Panc1 (cell line): Measurements from ENCODE around the gene SLIT3. TPM values are rescaled to one million over a fixed set of nuclear protein-coding genes. Genes with fewer than 3 reads are reported as not detected.

Experiments used
- ATAC-seq: fragments of 200-7000 bp; cut with Tn5 transposase; 2 replicates; pipeline ENCODE4 v1.9.1; 2020; ENCODE audit warnings: mild to moderate bottlenecking, moderate library complexity
- BruUV-seq: library from RNA; stranded (reverse); fragments of 400-500 nt; replicated peaks from 2 replicates; lab custom pipeline; 2021; lab: Mats Ljungman, UMichigan
- CTCF ChIA-PET: fragments of 300-600 bp; sonication (Branson Sonifier 250); formaldehyde crosslinking; loops from one replicate; lab custom pipeline; 2022; ENCODE audit warnings: antibody characterized with exemption; lab: Charles Lee
- POLR2A ChIA-PET: fragments of 300-600 bp; sonication (Branson Sonifier 250); formaldehyde crosslinking; loops from one replicate; lab custom pipeline; 2022; ENCODE audit warnings: antibody characterized with exemption; lab: Charles Lee
- DNase-seq: peaks from one replicate; pipeline ENCODE4 v3.0.0-alpha.2; 2010; ENCODE audit warnings: low read depth, low spot score
- H3K27ac ChIP-seq: 2 replicates; pipeline ENCODE4 v1.5.1; 2011; ENCODE audit warnings: mild to moderate bottlenecking, low read length, inconsistent platforms
- H3K27me3 ChIP-seq: fragments of 200-500 bp; sonication (Bioruptor generic); 2 replicates; pipeline ENCODE4 v1.6.0; 2014; ENCODE audit warnings: low read length, inconsistent platforms; ENCODE audit not compliant: control insufficient read depth, insufficient read depth
- H3K36me3 ChIP-seq: fragments of 200-500 bp; sonication (Bioruptor generic); 2 replicates; pipeline ENCODE4 v1.5.1; 2014; ENCODE audit warnings: inconsistent platforms, mild to moderate bottlenecking, low read length, moderate library complexity; ENCODE audit not compliant: control insufficient read depth, insufficient read depth
- H3K4me1 ChIP-seq: 2 replicates; pipeline ENCODE4 v1.5.1; 2011; ENCODE audit warnings: inconsistent platforms, mild to moderate bottlenecking, low read length, moderate library complexity; ENCODE audit not compliant: control insufficient read depth, insufficient read depth
- H3K4me3 ChIP-seq, 2 experiments: 2 replicates each; pipeline ENCODE4 v1.5.1; 2011 to 2012; ENCODE audit warnings: low read depth in 2 of 2, low read length in 2 of 2, mild to moderate bottlenecking in 2 of 2, inconsistent platforms in 1 of 2, moderate library complexity in 1 of 2
- H3K9me3 ChIP-seq: fragments of 200-500 bp; sonication (Bioruptor generic); 2 replicates; pipeline ENCODE4 v1.5.1; 2014; ENCODE audit warnings: low read depth, mild to moderate bottlenecking, inconsistent platforms, low read length, moderate library complexity; ENCODE audit not compliant: control insufficient read depth, insufficient read depth
- CTCF ChIP-seq: fragments of 450-650 bp; IDR thresholded peaks from 2 replicates; pipeline ENCODE4 v1.5.1; 2017; ENCODE audit warnings: mild to moderate bottlenecking
- POLR2AphosphoS5 ChIP-seq: IDR thresholded peaks from 2 replicates; pipeline ENCODE4 v1.6.1; 2012; ENCODE audit warnings: mild to moderate bottlenecking, low read depth, low read length, moderate library complexity
- REST ChIP-seq, 2 experiments: IDR thresholded peaks; 2 replicates each; pipeline ENCODE4 v1.6.1; 2011 to 2012; ENCODE audit warnings: low read depth in 2 of 2, control low read depth in 1 of 2, low read length in 1 of 2, mild to moderate bottlenecking in 1 of 2, moderate library complexity in 1 of 2; ENCODE audit not compliant: insufficient read depth in 1 of 2
- SIN3A ChIP-seq: IDR thresholded peaks from 2 replicates; pipeline ENCODE4 v1.6.1; 2012; ENCODE audit warnings: low read depth, mild to moderate bottlenecking, low read length, moderate library complexity, borderline replicate concordance; ENCODE audit not compliant: insufficient read depth
- TCF7L2 ChIP-seq: IDR thresholded peaks from 2 replicates; pipeline ENCODE4 v1.6.1; 2011; ENCODE audit warnings: mild to moderate bottlenecking, low read depth, low read length, inconsistent platforms
- in situ Hi-C: cut with HindIII; loops from 2 replicates; pipeline ENCODE4 v1.10.0; 2016; ENCODE audit warnings: low sequenced_read_pairs, low pct_unique_long_range_greater_than_20kb
- intact Hi-C: fragments of 100-400 bp; cut with micrococcal nuclease; formaldehyde crosslinking; loops from one replicate; pipeline ENCODE4 v1.10.0; 2022; ENCODE audit not compliant: unreplicated experiment
- total RNA-seq: library from RNA; stranded (reverse); gene quantifications from one replicate; pipeline ENCODE4 v1.2.1, GENCODE V29; 2021; ENCODE audit not compliant: unreplicated experiment

SLIT3 gene
- total RNA-seq, 1 experiment from 2014 or later = 26.4 TPM

GRCh38 chr5:169036079-169036805, 264.7 kb downstream of the SLIT3 start:
- Histone ChIP-seq H3K36me3 (no peaks in the 10 kb centered on the region), H3K4me3 (no peak overlapping the region), H3K27ac (no peak overlapping the region), H3K4me1 (no peaks in the 10 kb centered on the region), H3K27me3 (no peaks in the 10 kb centered on the region), H3K9me3 (no peaks in the 10 kb centered on the region)
- BruUV-seq = no TSS peak
- DNase-seq (no peak), ATAC-seq (no peak)
- in situ Hi-C loops (no loop called here), intact Hi-C loops (no loop called here)
- no peak for TF ChIP-seq REST (IDR thresholded peaks at IDR 0.05; ENCODE audit: insufficient read depth in 1 of 2, low read depth in 2 of 2, low read length in 1 of 2)
- no peak for TF ChIP-seq TCF7L2
- no peak for TF ChIP-seq SIN3A
- TF ChIP-seq POLR2AphosphoS5 = no peak
- TF ChIP-seq CTCF = no peak
- ChIA-PET CTCF (no interaction called here), POLR2A (no interaction called here)

- no peaks in the 10 kb centered on the region for H3K36me3 ChIP-seq
- POLR2A ChIA-PET = no interaction called here
Measured at GRCh38 chr5:169029661-169030274, 271.2 kb downstream of the SLIT3 start.

More at GRCh38 chr5:169029661-169030274, 271.2 kb downstream of the SLIT3 start:
- no TSS peak for BruUV-seq
- intact Hi-C loops (no loop called here), in situ Hi-C loops (no loop called here)
- H3K4me3 ChIP-seq = no peak overlapping the region
- CTCF ChIA-PET = no interaction called here
- H3K4me1 ChIP-seq = no peaks in the 10 kb centered on the region; the same call in 1 of the 2 replicates
- DNase-seq (no peak), ATAC-seq (peak; percentile 56; the same call in 1 of the 2 replicates)
- no peak overlapping the region for H3K27ac ChIP-seq
- TF ChIP-seq SIN3A (no peak), CTCF (no peak), TCF7L2 (no peak), POLR2AphosphoS5 (no peak), REST (IDR thresholded peaks at IDR 0.05; ENCODE audit: insufficient read depth in 1 of 2, low read depth in 2 of 2, low read length in 1 of 2) (no peak)
- H3K27me3 ChIP-seq = no peaks in the 10 kb centered on the region
- H3K9me3 ChIP-seq = no peaks in the 10 kb centered on the region
